ENCODE measurements around the gene ARGLU1.

GRCh38 chr13:106518512-106518911 lies 49.4 kb downstream of the ARGLU1 start:
- TF ChIP-seq CTCF (IDR thresholded peaks at IDR 0.05): no peak
- TF ChIP-seq POLR2A (IDR thresholded peaks at IDR 0.05): no peak
